Effector CD8-positive, alpha-beta T cell (primary cell): ENCODE results near the gene LSMEM2.
"Not testable (repeated sequence)": the region's sequence is repeated elsewhere in the genome, so short reads cannot be mapped to it uniquely, and the experiment has no call there.

ENCODE experiments used
- DNase-seq: peaks from one replicate; lab custom pipeline; 2025; lab: John Stamatoyannopoulos, UW

The LSMEM2 gene

GRCh38 chr3:50278123-50278879 lies 586 bp upstream of the LSMEM2 start:
- DNase-seq, result no peak

GRCh38 chr3:50279255-50280016 lies 549 bp downstream of the LSMEM2 start:
- DNase-seq, result no peak

GRCh38 chr3:50284121-50284520 lies 5.2 kb downstream of the LSMEM2 start:
- not testable (repeated sequence) for DNase-seq

- no peak for DNase-seq
These were observed 7.7 kb downstream of the LSMEM2 start for GRCh38 chr3:50286322-50287227.

GRCh38 chr3:50287262-50287661 lies 8.4 kb downstream of the LSMEM2 start:
- no peak for DNase-seq

GRCh38 chr3:50288387-50289007 lies 9.6 kb downstream of the LSMEM2 start:
- DNase-seq, result no peak

GRCh38 chr3:50289130-50289529 lies 10.2 kb downstream of the LSMEM2 start:
- DNase-seq, result no peak

- no peak for DNase-seq
These were observed 11.3 kb downstream of the LSMEM2 start for GRCh38 chr3:50290161-50290641.

GRCh38 chr3:50292159-50293078 lies 13.5 kb downstream of the LSMEM2 start, which contains the start of gene IFRD2:
Gene IFRD2, minus strand, starts transcription at chr3:50292429. Its CDS starts 155 bp downstream, at chr3:50292274.
- DNase-seq, result peak; percentile 91

- DNase-seq, result no peak
These were observed 14.4 kb downstream of the LSMEM2 start for GRCh38 chr3:50293079-50293801.

- no peak for DNase-seq
These were observed 15.2 kb downstream of the LSMEM2 start for GRCh38 chr3:50294089-50294488.

- DNase-seq, result no peak
These were observed 15.9 kb downstream of the LSMEM2 start for GRCh38 chr3:50294492-50295403.

- DNase-seq, result no peak
These were observed 16.9 kb downstream of the LSMEM2 start for GRCh38 chr3:50295553-50296431.

- DNase-seq, result no peak
These were observed 18.0 kb downstream of the LSMEM2 start for GRCh38 chr3:50296721-50297383.

GRCh38 chr3:50297384-50297775 lies 18.5 kb downstream of the LSMEM2 start:
- no peak for DNase-seq

- DNase-seq, result no peak
These were observed 19.2 kb downstream of the LSMEM2 start for GRCh38 chr3:50297896-50298725.
